Medulla oblongata (tissue), 1 donor: ENCODE results near the gene STYX.

Experiments
- DNase-seq: peaks from one replicate; pipeline ENCODE4 v3.0.0-alpha.2; 2015; ENCODE audit errors: extremely low spot score

STYX gene, protein sequence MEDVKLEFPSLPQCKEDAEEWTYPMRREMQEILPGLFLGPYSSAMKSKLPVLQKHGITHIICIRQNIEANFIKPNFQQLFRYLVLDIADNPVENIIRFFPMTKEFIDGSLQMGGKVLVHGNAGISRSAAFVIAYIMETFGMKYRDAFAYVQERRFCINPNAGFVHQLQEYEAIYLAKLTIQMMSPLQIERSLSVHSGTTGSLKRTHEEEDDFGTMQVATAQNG

GRCh38 chr14:52729925-52730708, at the start of gene STYX:
STYX (plus strand) TSS chr14:52730166; CDS start chr14:52730475, 309 bp downstream.
- DNase-seq = peak; percentile 97

GRCh38 chr14:52683985-52684520, 45.9 kb upstream of the STYX start:
- DNase-seq = no peak

DNA sequence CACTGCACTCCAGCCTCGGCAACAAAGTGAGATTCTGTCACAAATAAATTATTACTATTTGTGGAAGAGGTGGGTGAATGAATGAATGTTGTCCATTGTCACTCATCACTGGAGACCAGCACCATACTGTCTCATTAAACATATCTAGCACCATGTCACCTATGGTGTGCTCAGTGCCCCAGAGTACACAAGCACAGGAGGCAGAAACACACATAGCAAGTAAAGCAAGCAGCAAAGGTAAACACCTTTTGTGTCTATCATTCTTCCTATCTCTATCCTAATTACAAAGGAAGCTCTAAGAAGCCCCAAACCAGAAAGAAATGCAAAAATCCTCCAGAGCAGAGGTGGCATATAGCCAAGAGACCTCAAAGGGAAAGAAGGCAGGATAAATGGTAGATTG, 43.8 kb upstream of the STYX start:
- DNase-seq = no peak

GRCh38 chr14:52690983-52691760, 38.8 kb upstream of the STYX start:
- DNase-seq = peak; percentile 8

- no peak for DNase-seq
Measured at GRCh38 chr14:52692248-52692962, 37.6 kb upstream of the STYX start.

- no peak for DNase-seq
Measured at GRCh38 chr14:52693036-52693435, 36.9 kb upstream of the STYX start.

GRCh38 chr14:52693532-52693931, 36.4 kb upstream of the STYX start:
- no peak for DNase-seq

- peak; percentile 40 for DNase-seq
Measured at GRCh38 chr14:52694761-52695480, 35.0 kb upstream of the STYX start.

GRCh38 chr14:52695481-52696091, 34.4 kb upstream of the STYX start, which contains the start of gene ERO1A:
ERO1A (minus strand) TSS chr14:52695558; CDS start chr14:52695481, 77 bp downstream.
- peak; percentile 72 for DNase-seq

DNA sequence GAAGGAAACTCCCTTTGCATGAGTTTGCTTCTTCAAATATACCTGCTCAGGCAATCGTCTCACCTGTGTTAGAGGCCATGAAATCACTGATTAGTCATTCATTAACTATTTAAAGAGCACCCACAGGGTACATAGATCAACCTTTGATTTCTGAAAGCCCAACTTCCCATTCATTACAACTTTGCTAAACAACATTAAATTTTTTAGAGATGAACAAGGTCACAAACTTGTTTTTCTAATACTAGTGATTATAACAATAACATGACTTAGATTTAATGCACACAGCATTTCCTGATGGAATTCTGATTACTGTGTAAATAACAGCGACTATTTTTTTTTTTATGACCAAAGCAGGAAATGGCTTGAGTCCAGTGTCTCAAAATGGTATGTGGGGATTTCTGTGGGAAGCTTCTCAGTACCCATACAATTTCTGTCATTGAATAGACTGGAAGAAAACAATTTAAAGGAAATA, 29.2 kb upstream of the STYX start:
- no peak for DNase-seq

DNA sequence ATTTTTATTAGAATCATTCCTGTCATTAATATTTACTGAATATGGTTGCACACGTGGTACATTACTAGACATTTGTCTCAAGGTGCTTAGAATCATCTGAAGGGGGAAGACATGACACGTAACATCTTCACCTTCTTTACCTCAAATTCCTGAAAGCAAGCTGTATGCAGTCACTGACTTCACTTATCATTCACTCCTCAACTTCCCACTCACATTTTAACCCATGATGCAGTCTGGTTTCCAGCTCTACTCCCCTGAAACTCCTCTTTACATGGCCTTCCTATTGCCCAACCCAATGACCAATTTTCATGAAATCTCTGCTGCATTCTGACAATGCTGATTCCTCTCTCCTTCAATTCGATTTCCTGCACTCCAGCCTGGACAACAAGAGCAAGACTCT, 28.7 kb upstream of the STYX start:
- no peak for DNase-seq

DNA sequence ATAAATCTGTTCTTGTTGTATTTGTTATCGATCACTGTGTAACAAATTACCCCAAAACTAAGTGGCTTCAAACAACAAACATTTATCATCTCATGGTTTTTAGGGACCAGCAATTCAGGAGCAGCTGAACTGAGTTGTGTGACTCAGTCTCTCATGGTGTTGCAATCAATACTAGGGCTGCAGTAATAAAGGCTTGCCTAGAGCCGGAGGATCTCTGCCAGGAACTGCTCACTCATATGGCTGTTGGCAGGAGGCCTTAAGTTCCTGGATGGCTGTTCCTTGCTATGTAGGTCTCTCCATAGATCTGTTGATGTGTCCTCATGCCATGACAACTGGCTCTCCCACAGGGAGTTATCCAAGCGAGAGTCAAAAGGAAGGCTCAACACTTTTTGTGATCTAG, 26.7 kb upstream of the STYX start:
- DNase-seq = no peak

- no peak for DNase-seq
Measured at GRCh38 chr14:52703664-52704063, 26.3 kb upstream of the STYX start.

DNA sequence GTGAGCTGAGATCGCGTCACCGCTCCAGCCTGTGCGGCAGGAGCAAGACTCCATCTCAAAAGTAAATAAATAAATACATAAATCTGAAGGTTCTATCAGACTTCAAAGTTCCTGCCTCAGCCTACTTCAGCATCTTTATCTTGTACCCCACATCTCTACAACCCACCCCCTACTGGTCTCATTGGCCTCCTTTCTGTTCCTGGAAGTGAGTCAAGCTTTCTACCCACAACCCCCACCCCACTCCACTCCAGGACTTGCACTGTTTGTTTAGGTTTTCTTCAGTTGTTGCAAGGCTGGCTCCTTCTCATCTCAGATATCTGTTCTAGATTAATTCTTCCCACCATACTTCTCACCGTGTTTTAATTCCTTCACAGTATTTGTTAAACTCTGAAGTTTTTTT, 23.7 kb upstream of the STYX start:
- DNase-seq = no peak

- peak; percentile 96 for DNase-seq
Measured at GRCh38 chr14:52706724-52707706, 23.0 kb upstream of the STYX start, which contains the start of gene PSMC6. PSMC6 (plus strand) TSS chr14:52707200; CDS start chr14:52707220, 20 bp downstream.

- DNase-seq = no peak
Measured at GRCh38 chr14:52711666-52712065, 18.3 kb upstream of the STYX start.

DNA sequence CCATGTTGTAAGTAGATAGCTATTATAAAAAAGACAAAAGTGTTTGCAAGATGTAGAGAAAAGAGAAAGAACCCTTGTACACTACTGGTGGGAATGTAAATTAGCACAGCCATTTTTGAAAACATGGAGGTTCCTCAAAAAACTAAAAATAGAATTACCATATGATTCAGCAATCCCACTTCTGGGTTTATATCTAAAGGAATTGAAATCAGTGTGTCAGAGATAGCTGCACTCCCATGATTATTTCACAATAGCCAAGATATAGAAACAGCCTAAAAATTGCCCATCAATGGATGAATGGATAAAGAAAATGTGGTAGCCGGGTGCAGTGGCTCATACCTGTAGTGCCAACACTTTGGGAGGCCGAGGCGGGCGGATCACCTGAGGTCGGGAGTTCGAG, 13.8 kb upstream of the STYX start:
- no peak for DNase-seq

- no peak for DNase-seq
Measured at GRCh38 chr14:52723514-52724359, 6.2 kb upstream of the STYX start.
